Measurements from ENCODE around the gene THOC6.
"Not testable (repeated sequence)": the region's sequence is repeated elsewhere in the genome, so short reads cannot be mapped to it uniquely, and the experiment has no call there.

THOC6 gene

GRCh38 chr16:3054965-3055733 lies 31.3 kb downstream of the THOC6 start:
- Mint-ChIP-seq H3K4me3 (no peak overlapping the region), H3K27ac (no peak overlapping the region), H3K4me1 (peaks cover 40% of the 10 kb centered on the region), H3K27me3 (ENCODE audit: low read depth, poor library complexity) (peaks cover 56% of the 10 kb centered on the region), H3K36me3 (ENCODE audit: low read depth) (no peaks in the 10 kb centered on the region), H3K9me3 (no peaks in the 10 kb centered on the region)
- no peak for DNase-seq
- TF ChIP-seq, protein P1, sequence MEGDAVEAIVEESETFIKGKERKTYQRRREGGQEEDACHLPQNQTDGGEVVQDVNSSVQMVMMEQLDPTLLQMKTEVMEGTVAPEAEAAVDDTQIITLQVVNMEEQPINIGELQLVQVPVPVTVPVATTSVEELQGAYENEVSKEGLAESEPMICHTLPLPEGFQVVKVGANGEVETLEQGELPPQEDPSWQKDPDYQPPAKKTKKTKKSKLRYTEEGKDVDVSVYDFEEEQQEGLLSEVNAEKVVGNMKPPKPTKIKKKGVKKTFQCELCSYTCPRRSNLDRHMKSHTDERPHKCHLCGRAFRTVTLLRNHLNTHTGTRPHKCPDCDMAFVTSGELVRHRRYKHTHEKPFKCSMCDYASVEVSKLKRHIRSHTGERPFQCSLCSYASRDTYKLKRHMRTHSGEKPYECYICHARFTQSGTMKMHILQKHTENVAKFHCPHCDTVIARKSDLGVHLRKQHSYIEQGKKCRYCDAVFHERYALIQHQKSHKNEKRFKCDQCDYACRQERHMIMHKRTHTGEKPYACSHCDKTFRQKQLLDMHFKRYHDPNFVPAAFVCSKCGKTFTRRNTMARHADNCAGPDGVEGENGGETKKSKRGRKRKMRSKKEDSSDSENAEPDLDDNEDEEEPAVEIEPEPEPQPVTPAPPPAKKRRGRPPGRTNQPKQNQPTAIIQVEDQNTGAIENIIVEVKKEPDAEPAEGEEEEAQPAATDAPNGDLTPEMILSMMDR (IDR thresholded peaks at IDR 0.05): no peak

DNA sequence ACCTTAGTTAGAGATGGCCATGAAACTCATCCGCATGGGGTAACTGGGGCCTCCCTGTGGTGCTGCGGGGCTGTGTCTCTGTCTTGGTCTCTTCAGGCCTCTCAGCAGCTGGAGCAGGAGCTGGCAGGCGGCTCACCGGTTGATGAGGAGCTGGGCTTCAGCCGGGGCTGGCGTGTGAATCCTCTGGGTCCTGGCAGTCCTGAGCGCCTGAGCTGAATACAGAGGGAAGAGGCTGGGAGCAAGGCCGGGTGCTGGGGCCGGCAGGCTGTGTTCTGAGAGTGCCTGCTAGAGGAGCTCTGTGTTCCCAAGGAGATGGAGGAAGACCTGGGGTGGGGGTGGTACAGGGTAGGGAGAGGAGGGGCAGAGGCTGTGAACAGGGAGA lies 31.9 kb downstream of the THOC6 start:
- Mint-ChIP-seq H3K4me1 (peaks cover 41% of the 10 kb centered on the region), H3K27me3 (ENCODE audit: low read depth, poor library complexity) (peaks cover 56% of the 10 kb centered on the region)
- H3K4me3 Mint-ChIP-seq; H3K36me3 Mint-ChIP-seq (ENCODE audit: low read depth); H3K27ac Mint-ChIP-seq; H3K9me3 Mint-ChIP-seq; DNase-seq: not testable (repeated sequence)

- no peaks in the 10 kb centered on the region for H3K9me3 Mint-ChIP-seq
- TF ChIP-seq, protein P1 (IDR thresholded peaks at IDR 0.05): no peak
- H3K4me3 Mint-ChIP-seq: no peak overlapping the region
- DNase-seq: no peak
- peaks cover 36% of the 10 kb centered on the region for H3K4me1 Mint-ChIP-seq
- H3K36me3 Mint-ChIP-seq (ENCODE audit: low read depth): no peaks in the 10 kb centered on the region
- H3K27me3 Mint-ChIP-seq (ENCODE audit: low read depth, poor library complexity): peaks cover 54% of the 10 kb centered on the region
- H3K27ac Mint-ChIP-seq: no peak overlapping the region
These were observed 32.7 kb downstream of the THOC6 start for GRCh38 chr16:3056336-3057180.

- Mint-ChIP-seq H3K9me3 (no peaks in the 10 kb centered on the region), H3K4me1 (peaks cover 36% of the 10 kb centered on the region), H3K27ac (no peak overlapping the region), H3K36me3 (ENCODE audit: low read depth) (no peaks in the 10 kb centered on the region), H3K4me3 (peak overlapping the region; percentile 15), H3K27me3 (ENCODE audit: low read depth, poor library complexity) (peaks cover 54% of the 10 kb centered on the region)
- TF ChIP-seq, protein P1 (IDR thresholded peaks at IDR 0.05): no peak
- DNase-seq: no peak
These were observed 33.6 kb downstream of the THOC6 start for GRCh38 chr16:3057181-3058138.

DNA sequence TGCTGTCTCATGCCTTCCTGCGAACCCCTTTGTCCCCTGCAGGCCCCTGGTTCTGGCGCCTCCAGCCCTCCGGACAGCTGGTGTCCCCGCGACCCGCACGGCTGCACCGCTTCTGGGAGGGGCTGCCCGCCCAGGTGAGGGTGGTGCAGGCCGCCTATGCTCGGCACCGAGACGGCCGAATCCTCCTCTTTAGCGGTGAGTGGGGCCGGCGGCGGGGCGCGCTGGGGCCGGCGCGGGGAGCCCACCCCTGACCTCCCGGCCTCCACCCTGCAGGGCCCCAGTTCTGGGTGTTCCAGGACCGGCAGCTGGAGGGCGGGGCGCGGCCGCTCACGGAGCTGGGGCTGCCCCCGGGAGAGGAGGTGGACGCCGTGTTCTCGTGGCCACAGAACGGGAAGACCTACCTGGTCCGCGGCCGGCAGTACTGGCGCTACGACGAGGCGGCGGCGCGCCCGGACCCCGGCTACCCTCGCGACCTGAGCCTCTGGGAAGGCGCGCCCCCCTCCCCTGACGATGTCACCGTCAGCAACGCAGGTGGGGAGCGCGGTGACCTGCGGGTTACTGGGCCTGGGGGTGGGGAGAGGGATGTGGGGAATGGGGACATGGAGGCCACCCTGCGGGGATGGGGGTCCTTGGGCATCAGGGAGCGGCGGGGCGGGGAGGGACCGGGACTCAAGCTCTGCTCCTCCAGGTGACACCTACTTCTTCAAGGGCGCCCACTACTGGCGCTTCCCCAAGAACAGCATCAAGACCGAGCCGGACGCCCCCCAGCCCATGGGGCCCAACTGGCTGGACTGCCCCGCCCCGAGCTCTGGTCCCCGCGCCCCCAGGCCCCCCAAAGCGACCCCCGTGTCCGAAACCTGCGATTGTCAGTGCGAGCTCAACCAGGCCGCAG lies 34.5 kb downstream of the THOC6 start:
- peak overlapping the region; percentile 87 for H3K4me3 Mint-ChIP-seq
- no peaks in the 10 kb centered on the region for H3K9me3 Mint-ChIP-seq
- peak; percentile 58 for DNase-seq
- TF ChIP-seq, protein P1 (IDR thresholded peaks at IDR 0.05): no peak
- no peaks in the 10 kb centered on the region for H3K36me3 Mint-ChIP-seq (ENCODE audit: low read depth)
- peaks cover 54% of the 10 kb centered on the region for H3K27me3 Mint-ChIP-seq (ENCODE audit: low read depth, poor library complexity)
- peaks cover 36% of the 10 kb centered on the region for H3K4me1 Mint-ChIP-seq
- no peak overlapping the region for H3K27ac Mint-ChIP-seq
